CD4-positive, alpha-beta T cell (primary cell): ENCODE measurements around the gene RNF157. TPM values are rescaled to one million over a fixed set of nuclear protein-coding genes. Genes with fewer than 3 reads are reported as not detected.
A peak's percentile ranks its signal among the peaks of the same experiment; 100 is the strongest.
"Not testable (repeated sequence)": the region's sequence is repeated elsewhere in the genome, so short reads cannot be mapped to it uniquely, and the experiment has no call there.

ENCODE experiments used
- ATAC-seq: fragments of 200-7000 bp; cut with Tn5 transposase; one replicate; pipeline ENCODE4 v1.10.0; 2022; ENCODE audit warnings: mild to moderate bottlenecking; ENCODE audit not compliant: poor library complexity
- CTCF ChIA-PET: fragments of 350-600 bp; sonication (Branson Sonifier 250); formaldehyde crosslinking; loops from one replicate; lab custom pipeline; 2021; ENCODE audit warnings: antibody characterized with exemption, inconsistent platforms; lab: Charles Lee
- POLR2A ChIA-PET: fragments of 350-600 bp; sonication (Branson Sonifier 250); formaldehyde crosslinking; loops from one replicate; lab custom pipeline; 2021; ENCODE audit warnings: antibody characterized with exemption, inconsistent platforms; lab: Charles Lee
- DNase-seq, 14 experiments: peaks; one replicate each; pipeline ENCODE4 v3.0.0-alpha.2; 2013 to 2020; ENCODE audit warnings: mixed read lengths in 2 of 14
- H3K27ac ChIP-seq, 2 donors: one replicate each; pipeline versions ENCODE4 v1.5.1 to v1.7.0; 2013; ENCODE audit warnings: low read length in 2 of 2, low read depth in 1 of 2, mild to moderate bottlenecking in 1 of 2
- H3K27me3 ChIP-seq, 2 experiments: 1 replicate in 1 of 2; 2 replicates in 1 of 2; pipeline versions ENCODE4 v1.6.1 to v1.7.0; 2013; ENCODE audit warnings: low read length in 2 of 2, control low read depth in 1 of 2, mild to moderate bottlenecking in 1 of 2, moderate library complexity in 1 of 2; ENCODE audit not compliant: insufficient read depth in 2 of 2, control insufficient read depth in 1 of 2
- H3K36me3 ChIP-seq: one replicate; pipeline ENCODE4 v1.6.1; 2013; ENCODE audit warnings: low read length, control low read depth; ENCODE audit not compliant: insufficient read depth
- H3K4me1 ChIP-seq: one replicate; pipeline ENCODE4 v1.6.1; 2013; ENCODE audit warnings: low read length, control low read depth; ENCODE audit not compliant: insufficient read depth
- H3K4me3 ChIP-seq: one replicate; pipeline ENCODE4 v1.5.1; 2013; ENCODE audit warnings: mild to moderate bottlenecking, low read length, moderate library complexity
- H3K9me3 ChIP-seq, 2 experiments: 1 replicate in 1 of 2; 2 replicates in 1 of 2; pipeline versions ENCODE4 v1.6.1 to v1.7.0; 2013; ENCODE audit warnings: low read length in 2 of 2, mild to moderate bottlenecking in 2 of 2, control low read depth in 1 of 2, moderate library complexity in 1 of 2; ENCODE audit not compliant: control insufficient read depth in 1 of 2, insufficient read depth in 1 of 2
- H3K27ac Mint-ChIP-seq: one replicate; pipeline ENCODE4 v1.8.0; 2020; ENCODE audit warnings: mixed read lengths
- H3K27me3 Mint-ChIP-seq: one replicate; pipeline ENCODE4 v1.8.0; 2021; ENCODE audit warnings: mixed read lengths
- H3K36me3 Mint-ChIP-seq: one replicate; pipeline ENCODE4 v1.8.0; 2021; ENCODE audit warnings: low read depth, mixed read lengths
- H3K4me1 Mint-ChIP-seq: one replicate; pipeline ENCODE4 v1.8.0; 2021; ENCODE audit warnings: low read depth, mixed read lengths
- H3K4me3 Mint-ChIP-seq: one replicate; pipeline ENCODE4 v1.8.0; 2020; ENCODE audit warnings: mild to moderate bottlenecking, mixed read lengths
- H3K9me3 Mint-ChIP-seq: one replicate; pipeline ENCODE4 v1.8.0; 2020; ENCODE audit warnings: mixed read lengths
- CTCF ChIP-seq: fragments of 200-600 bp; IDR thresholded peaks from one replicate; pipeline ENCODE4 v1.8.0; 2022; ENCODE audit warnings: antibody characterized with exemption, mild to moderate bottlenecking
- intact Hi-C, 2 experiments: fragments of 100-400 bp; cut with DNase I in 1 of 2; cut with micrococcal nuclease in 1 of 2; formaldehyde crosslinking; loops; one replicate each; pipeline versions ENCODE4 v1.15.1 to v1.9.0; 2023 to 2025; cut with DNase I, micrococcal nuclease
- total RNA-seq, 174 experiments: library from RNA in 2 of 174; stranded (reverse) in 2 of 174; gene quantifications; one replicate each; pipeline ENCODE4 v1.2.3 and lab custom pipeline; 2021 to 2026

Gene RNF157
- total RNA-seq, 2 experiments from 2014 or later, result 18.5 to 21.1 TPM

GRCh38 chr17:76268991-76269981 lies 29.0 kb upstream of the RNF157 start:
- DNase-seq, result no peak
- ChIA-PET POLR2A (interaction anchor here (0.5 to 14.0 kb wide), 17 partner anchors 11 to 197 kb away, joined by 3 to 394 read pairs (median 4); partner anchors contain the start of genes RNF157 and SRP68), CTCF (interaction anchor here (0.7 to 6.5 kb wide), 10 partner anchors 10 to 148 kb away, joined by 3 to 29 read pairs (median 3); no protein-coding TSS in a partner anchor)
- Mint-ChIP-seq H3K27me3 (no peaks in the 10 kb centered on the region), H3K4me1 (peaks cover 68% of the 10 kb centered on the region), H3K4me3 (peak overlapping the region; percentile 96), H3K9me3 (no peaks in the 10 kb centered on the region), H3K36me3 (peaks cover 55% of the 10 kb centered on the region), H3K27ac (peak overlapping the region; percentile 98)
- Histone ChIP-seq H3K36me3 (peaks cover 53% of the 10 kb centered on the region), H3K27ac (peak overlapping the region; percentile 37 to 91), H3K9me3 (no peaks in the 10 kb centered on the region), H3K27me3 (no peaks in the 10 kb centered on the region), H3K4me3 (peak overlapping the region; percentile 73), H3K4me1 (peaks cover 87% of the 10 kb centered on the region)
- TF ChIP-seq CTCF, result no peak
- intact Hi-C loops, result loop anchor here in 1 of 2 experiments (5.0 kb wide), 1 partner anchor 127 kb away; the partner anchor contains the start of gene FOXJ1
- no peak for ATAC-seq

GRCh38 chr17:76268015-76268749 lies 27.9 kb upstream of the RNF157 start:
- ATAC-seq, result peak; percentile 15
- Histone ChIP-seq H3K27me3 (no peaks in the 10 kb centered on the region), H3K4me1 (peaks cover 85% of the 10 kb centered on the region), H3K9me3 (no peaks in the 10 kb centered on the region), H3K4me3 (peak overlapping the region; percentile 73), H3K27ac (peak overlapping the region; percentile 77 to 91), H3K36me3 (peaks cover 53% of the 10 kb centered on the region)
- Mint-ChIP-seq H3K27me3 (no peaks in the 10 kb centered on the region), H3K36me3 (peaks cover 55% of the 10 kb centered on the region), H3K4me1 (peaks cover 72% of the 10 kb centered on the region), H3K27ac (peak overlapping the region; percentile 98), H3K9me3 (no peaks in the 10 kb centered on the region), H3K4me3 (peak overlapping the region; percentile 96)
- intact Hi-C loops, result loop anchor here in 1 of 2 experiments (5.0 kb wide), 1 partner anchor 126 kb away; the partner anchor contains the start of gene FOXJ1
- peak in 13 of 14 experiments; percentile 43 to 88 (median 71) for DNase-seq
- TF ChIP-seq CTCF, result no peak
- ChIA-PET CTCF (interaction anchor here (0.7 to 6.5 kb wide), 9 partner anchors 12 to 147 kb away, joined by 3 to 29 read pairs (median 4); no protein-coding TSS in a partner anchor), POLR2A (interaction anchor here (0.7 to 14.0 kb wide), 11 partner anchors 11 to 196 kb away, joined by 3 to 394 read pairs (median 7); partner anchors contain the start of genes RNF157 and SRP68)

GRCh38 chr17:76267581-76268001 lies 27.3 kb upstream of the RNF157 start:
- Histone ChIP-seq H3K4me3 (peak overlapping the region; percentile 73), H3K36me3 (peaks cover 53% of the 10 kb centered on the region), H3K4me1 (peaks cover 85% of the 10 kb centered on the region), H3K27ac (peak overlapping the region; percentile 77 to 91)
- intact Hi-C loops, result loop anchor here in 1 of 2 experiments (5.0 kb wide), 1 partner anchor 125 kb away; the partner anchor contains the start of gene FOXJ1
- peak overlapping the region; percentile 96 for H3K4me3 Mint-ChIP-seq
- not testable (repeated sequence) for H3K9me3 Mint-ChIP-seq, H3K27me3 Mint-ChIP-seq, ATAC-seq, H3K9me3 ChIP-seq, H3K27me3 ChIP-seq
- CTCF ChIA-PET, result interaction anchor here (1.5 to 6.5 kb wide), 6 partner anchors 12 to 146 kb away, joined by 3 to 29 read pairs (median 9); no protein-coding TSS in a partner anchor
- POLR2A ChIA-PET, result interaction anchor here (0.5 to 14.0 kb wide), 12 partner anchors 11 to 698 kb away, joined by 3 to 394 read pairs (median 6); partner anchors contain the start of gene RNF157
- H3K4me1 Mint-ChIP-seq, result peaks cover 72% of the 10 kb centered on the region
- H3K36me3 Mint-ChIP-seq, result peaks cover 51% of the 10 kb centered on the region
- DNase-seq, result peak in 2 of 14 experiments; percentile 50 to 57
- H3K27ac Mint-ChIP-seq, result peak overlapping the region; percentile 98
